ENCODE data around the gene BCL2L11. TPM values are rescaled to one million over a fixed set of nuclear protein-coding genes. Genes with fewer than 3 reads are reported as not detected.

The BCL2L11 gene
- total and polyA plus RNA-seq, 8 donors = 2.7 to 14.9 (median 8.8) TPM

DNA sequence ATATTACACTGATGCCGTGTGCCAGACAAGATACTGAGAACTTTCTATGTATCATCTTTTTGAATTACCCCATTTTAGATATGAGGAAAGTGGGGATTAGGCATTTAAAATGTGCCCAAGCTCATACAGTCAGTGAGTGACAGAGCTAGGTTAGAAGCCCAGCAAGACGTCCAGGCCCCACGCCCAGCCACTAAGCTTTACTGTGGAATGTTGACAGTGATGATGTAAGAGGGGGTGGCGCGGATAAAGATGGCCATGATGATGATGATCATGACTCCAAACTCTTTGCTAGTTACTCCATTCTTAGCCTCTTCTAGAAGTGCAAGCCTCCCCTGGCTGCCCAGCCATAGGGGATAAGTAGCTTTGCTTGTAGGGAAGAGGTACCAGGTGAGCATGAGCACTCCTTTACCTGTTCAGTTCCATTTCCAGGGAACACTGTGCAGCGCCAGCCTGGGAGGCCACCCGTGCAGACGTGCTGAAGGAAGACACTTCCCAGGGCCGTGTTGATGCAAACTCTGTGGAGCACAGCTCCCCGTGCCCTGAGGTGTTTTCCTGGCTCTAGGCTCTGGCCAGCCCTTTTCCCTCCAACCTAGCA, 65.5 kb downstream of the BCL2L11 start:
- no peak for ATAC-seq
- Histone ChIP-seq H3K27me3 (no peaks in the 10 kb centered on the region), H3K9me3 (no peaks in the 10 kb centered on the region), H3K4me3 (no peak overlapping the region), H3K36me3 (no peaks in the 10 kb centered on the region), H3K27ac (peak overlapping the region in 3 of 4 donors; percentile 60 to 77 (median 62)), H3K4me1 (peaks cover 8 to 20% (median 13%) of the 10 kb centered on the region in 3 donors)
- no peak for FAIRE-seq
- TF ChIP-seq, protein P1, sequence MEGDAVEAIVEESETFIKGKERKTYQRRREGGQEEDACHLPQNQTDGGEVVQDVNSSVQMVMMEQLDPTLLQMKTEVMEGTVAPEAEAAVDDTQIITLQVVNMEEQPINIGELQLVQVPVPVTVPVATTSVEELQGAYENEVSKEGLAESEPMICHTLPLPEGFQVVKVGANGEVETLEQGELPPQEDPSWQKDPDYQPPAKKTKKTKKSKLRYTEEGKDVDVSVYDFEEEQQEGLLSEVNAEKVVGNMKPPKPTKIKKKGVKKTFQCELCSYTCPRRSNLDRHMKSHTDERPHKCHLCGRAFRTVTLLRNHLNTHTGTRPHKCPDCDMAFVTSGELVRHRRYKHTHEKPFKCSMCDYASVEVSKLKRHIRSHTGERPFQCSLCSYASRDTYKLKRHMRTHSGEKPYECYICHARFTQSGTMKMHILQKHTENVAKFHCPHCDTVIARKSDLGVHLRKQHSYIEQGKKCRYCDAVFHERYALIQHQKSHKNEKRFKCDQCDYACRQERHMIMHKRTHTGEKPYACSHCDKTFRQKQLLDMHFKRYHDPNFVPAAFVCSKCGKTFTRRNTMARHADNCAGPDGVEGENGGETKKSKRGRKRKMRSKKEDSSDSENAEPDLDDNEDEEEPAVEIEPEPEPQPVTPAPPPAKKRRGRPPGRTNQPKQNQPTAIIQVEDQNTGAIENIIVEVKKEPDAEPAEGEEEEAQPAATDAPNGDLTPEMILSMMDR (IDR thresholded peaks at IDR 0.05) = no peak
- DNase-seq = no peak
- WGBS, 2 donors = 69 to 75% methylated on average over 10 of the region's 10 CpGs
- intact Hi-C loops (cut with DNase I) = no loop called here

DNA sequence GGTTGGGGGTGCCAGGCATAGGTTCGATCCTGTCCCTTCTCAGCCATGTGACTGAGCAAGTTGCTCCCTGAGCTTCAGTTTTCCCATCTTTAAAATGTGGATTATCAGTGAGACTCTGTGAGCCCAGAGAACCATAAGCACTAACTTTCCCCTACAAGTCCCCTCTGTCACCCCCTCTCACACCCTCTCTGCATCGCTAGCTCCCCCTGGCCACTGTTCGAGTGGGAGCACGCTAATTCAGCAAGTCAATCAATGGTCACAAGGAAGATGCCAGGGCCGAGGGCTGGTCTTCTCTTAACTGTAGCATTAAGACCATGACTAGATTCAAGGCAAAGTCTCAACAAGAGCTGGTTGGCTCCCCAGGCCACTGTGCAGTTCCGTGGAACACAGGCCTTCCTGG, 66.2 kb downstream of the BCL2L11 start:
- FAIRE-seq (no peak), ATAC-seq (no peak), DNase-seq (no peak)
- Histone ChIP-seq H3K4me3 (no peak overlapping the region), H3K27me3 (no peaks in the 10 kb centered on the region), H3K27ac (no peak overlapping the region), H3K36me3 (no peaks in the 10 kb centered on the region), H3K9me3 (no peaks in the 10 kb centered on the region), H3K4me1 (peaks cover 8 to 20% (median 13%) of the 10 kb centered on the region in 3 donors)
- 96 to 98% methylated on average over 6 of the region's 6 CpGs for WGBS, 2 donors
- TF ChIP-seq, protein P1 (IDR thresholded peaks at IDR 0.05) = no peak
- intact Hi-C loops (cut with DNase I) = no loop called here

DNA sequence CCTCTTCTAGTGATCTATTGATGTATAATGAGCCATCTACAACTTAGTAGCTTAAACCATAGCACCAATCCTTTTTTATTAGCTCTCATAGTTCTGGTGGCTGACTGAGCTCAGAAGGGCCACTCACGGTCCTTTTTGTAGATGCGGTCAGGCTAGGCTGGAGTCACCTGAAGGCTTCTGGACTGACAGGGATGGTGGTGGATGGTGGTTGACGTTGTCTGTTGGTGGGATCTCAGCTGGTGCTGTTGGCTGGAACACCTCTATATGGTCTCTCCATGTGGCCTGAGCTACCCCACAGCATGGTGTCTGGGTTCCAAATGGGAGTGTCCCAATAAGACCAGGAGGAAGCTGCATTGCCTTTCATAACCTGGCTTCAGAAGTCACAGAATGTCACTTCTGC, 68.0 kb downstream of the BCL2L11 start:
- DNase-seq (no peak), FAIRE-seq (no peak), ATAC-seq (no peak)
- H3K36me3 ChIP-seq = no peaks in the 10 kb centered on the region
- H3K27ac ChIP-seq = no peak overlapping the region
- TF ChIP-seq, protein P1 (IDR thresholded peaks at IDR 0.05) = no peak
- intact Hi-C loops (cut with DNase I) = no loop called here
- peaks cover 8 to 20% (median 13%) of the 10 kb centered on the region in 3 donors for H3K4me1 ChIP-seq
- no peaks in the 10 kb centered on the region for H3K9me3 ChIP-seq
- 93% methylated on average over 3 of the region's 3 CpGs for WGBS, 2 donors
- H3K27me3 ChIP-seq = no peaks in the 10 kb centered on the region
- H3K4me3 ChIP-seq = no peak overlapping the region

DNA sequence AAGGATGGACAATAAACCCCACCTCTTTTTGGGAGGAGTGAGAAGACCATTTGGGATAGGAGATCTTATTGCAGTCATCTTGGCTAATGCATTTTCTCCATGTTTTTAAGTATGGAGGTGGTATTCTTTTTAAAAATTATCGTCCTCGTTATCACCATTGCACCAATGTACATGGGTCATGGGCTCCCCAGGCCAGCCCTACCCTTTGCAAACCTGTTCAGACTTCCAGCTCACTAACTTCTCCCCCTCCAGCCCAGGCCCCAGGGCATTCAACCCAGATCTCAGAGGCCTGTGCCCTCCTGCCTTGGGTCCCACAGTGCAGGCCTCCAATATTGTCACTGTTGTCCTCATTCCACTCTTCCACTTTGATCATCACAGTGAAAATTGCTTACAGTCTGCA, 68.4 kb downstream of the BCL2L11 start:
- H3K36me3 ChIP-seq = no peaks in the 10 kb centered on the region
- H3K27ac ChIP-seq = no peak overlapping the region
- FAIRE-seq = no peak
- ATAC-seq = no peak
- H3K4me3 ChIP-seq = no peak overlapping the region
- intact Hi-C loops (cut with DNase I) = no loop called here
- 93 to 95% methylated on average over 2 of the region's 2 CpGs for WGBS, 2 donors
- H3K4me1 ChIP-seq = peaks cover 8 to 20% (median 13%) of the 10 kb centered on the region in 3 donors
- H3K27me3 ChIP-seq = no peaks in the 10 kb centered on the region
- no peak for DNase-seq
- no peaks in the 10 kb centered on the region for H3K9me3 ChIP-seq
- TF ChIP-seq, protein P1 (IDR thresholded peaks at IDR 0.05) = no peak

DNA sequence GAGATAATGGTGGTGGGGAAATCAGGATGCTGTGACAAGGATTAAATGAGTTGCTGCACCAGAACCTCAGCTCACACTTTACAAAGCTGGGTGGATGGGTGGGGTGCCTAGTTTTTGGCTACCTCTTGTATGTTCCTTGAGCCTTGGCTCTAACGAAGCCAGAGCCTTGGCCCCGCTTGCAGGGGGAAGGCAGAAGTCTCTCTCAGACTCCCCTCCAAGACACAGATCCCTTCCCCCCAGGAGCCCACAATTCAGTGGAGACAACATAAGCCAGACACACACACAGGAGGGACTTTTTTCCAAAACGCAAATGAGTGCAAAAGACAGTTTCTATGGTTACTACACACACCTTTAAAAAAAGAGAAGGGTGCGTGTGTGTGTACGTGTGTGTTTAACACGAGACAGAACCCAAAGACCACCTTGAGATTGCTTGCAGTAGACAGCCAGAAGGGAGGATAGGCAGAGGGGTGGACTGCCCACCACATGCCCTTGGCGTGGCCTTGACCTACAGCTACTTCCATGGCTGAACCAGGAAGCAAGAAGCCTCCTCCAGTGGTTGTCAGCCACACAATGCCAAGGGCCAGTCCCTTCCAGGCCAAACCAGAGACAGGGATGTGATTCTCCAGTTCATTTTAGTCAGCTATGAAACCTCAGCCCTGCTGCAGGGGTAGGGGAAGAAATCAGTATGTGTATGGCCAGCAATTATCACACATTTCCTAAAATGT, 70.3 kb downstream of the BCL2L11 start:
- no peak for ATAC-seq
- no peaks in the 10 kb centered on the region for H3K36me3 ChIP-seq
- no peak overlapping the region for H3K4me3 ChIP-seq
- no peaks in the 10 kb centered on the region for H3K9me3 ChIP-seq
- WGBS, 2 donors = 87 to 92% methylated on average over 7 of the region's 7 CpGs
- H3K27ac ChIP-seq = no peak overlapping the region
- TF ChIP-seq, protein P1 (IDR thresholded peaks at IDR 0.05) = no peak
- peaks cover 6 to 7% (median 7%) of the 10 kb centered on the region in 3 donors for H3K4me1 ChIP-seq
- no peak for FAIRE-seq
- H3K27me3 ChIP-seq = no peaks in the 10 kb centered on the region
- intact Hi-C loops (cut with DNase I) = no loop called here
- no peak for DNase-seq

Data from pancreas (tissue), 10 donors.